ENCODE results near the gene EFCAB11.
A peak's percentile ranks its signal among the peaks of the same experiment; 100 is the strongest.

Gene EFCAB11, protein sequence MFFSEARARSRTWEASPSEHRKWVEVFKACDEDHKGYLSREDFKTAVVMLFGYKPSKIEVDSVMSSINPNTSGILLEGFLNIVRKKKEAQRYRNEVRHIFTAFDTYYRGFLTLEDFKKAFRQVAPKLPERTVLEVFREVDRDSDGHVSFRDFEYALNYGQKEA

DNA sequence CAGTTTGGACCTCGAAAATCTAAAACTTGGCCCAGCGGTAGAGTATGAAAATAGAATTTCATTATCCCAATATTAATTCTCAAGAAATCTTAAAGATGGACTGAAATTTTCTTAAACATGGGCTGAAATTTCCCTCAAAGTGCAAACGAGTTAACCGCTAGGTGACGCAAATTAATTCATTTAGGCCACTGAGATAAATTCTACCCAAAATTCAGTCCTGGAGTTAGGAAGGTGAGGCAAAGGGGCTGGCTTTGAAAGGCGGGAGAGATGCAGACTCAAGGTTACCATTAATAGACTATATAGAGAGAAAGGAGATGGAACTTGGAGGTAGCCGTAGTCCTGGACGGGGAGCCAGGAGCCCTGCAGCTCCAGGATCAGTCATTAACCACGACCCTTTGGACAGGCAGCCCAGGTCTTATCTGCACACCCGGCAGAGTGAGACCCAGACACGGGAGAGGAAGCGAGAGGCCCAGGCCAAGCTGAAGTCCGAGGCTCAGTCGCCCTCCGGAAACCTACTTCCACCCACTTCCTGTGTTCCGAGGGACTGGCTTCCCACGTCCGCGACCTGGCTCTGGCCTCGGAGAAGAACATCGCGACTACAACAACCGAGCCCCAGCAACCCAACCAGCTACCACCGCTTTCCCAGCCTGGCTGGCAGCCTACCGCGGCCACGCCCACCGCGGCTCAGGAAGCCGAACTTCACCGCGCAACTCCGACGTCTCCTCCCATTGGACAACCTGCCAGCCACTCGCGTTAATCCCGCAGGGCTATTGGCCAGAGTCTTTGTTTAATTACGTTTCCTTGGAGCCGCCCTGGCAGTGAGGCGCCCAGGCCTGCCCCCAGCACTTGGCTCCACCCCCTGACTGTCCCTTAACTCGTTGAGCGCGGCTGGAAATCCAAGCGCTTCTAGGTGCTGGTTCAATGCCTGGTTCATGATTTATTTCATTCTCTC is at the start of gene EFCAB11:
EFCAB11 (minus strand) TSS at position 661 of the 952 bp plus-strand sequence; CDS start at position 591, 70 bp downstream.
- DNase-seq (ENCODE audit: low spot score), result peak; percentile 96

DNA sequence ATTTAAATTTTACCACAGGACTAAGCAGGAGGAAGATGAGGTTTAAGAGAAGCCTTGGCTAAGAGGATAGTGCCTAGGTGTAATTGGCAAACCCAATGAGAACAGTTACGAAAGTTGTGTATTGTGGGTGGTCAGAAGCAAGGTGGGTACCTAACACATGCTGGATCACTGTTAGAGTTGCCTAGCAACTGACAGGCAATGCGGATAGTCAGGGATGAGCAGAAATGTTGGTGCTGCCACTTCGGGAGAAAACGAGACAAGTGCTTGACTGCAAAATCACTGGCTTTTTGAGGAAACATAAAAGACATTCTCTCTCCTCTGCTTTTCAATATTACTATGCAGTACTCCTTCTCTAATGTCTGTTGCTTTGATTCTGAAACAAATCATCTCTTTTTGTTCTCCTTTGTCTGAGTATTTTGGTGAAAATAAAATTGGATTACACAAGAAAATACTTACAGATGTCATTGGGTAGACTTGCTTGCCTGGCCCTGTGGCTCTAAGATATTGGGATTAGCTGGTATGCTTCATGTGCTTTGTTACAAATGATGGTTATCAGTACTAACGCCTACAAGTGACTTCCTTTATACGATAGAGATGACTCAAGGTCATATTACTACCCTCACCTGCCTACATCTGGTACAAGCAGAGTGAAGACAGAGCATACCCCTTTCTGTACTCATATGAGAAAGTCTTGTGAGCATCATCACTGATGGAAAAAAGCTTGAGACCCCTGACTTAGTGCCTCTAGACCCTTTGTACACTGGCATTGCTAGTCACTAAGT is 49.2 kb upstream of the EFCAB11 start:
- no peak for DNase-seq (ENCODE audit: low spot score)

DNA sequence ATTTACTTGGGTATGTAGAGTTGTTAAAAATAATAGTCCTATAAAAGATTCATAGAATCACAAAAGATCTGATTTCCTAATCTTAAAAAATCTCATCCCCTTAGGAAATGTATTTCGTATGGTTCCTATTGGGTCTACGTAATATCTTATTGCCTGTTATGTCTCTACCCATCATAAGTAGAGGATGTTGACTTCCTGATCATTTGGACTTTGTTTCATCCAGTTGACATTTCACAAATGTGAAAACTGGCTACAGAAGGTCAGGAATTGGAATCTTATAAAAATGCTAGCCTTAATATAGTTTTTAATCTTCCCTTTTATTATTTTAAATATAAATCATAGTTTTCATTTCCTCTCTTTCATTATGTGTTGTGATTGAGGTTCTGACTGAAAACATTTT is 46.4 kb upstream of the EFCAB11 start:
- DNase-seq (ENCODE audit: low spot score), result no peak

DNA sequence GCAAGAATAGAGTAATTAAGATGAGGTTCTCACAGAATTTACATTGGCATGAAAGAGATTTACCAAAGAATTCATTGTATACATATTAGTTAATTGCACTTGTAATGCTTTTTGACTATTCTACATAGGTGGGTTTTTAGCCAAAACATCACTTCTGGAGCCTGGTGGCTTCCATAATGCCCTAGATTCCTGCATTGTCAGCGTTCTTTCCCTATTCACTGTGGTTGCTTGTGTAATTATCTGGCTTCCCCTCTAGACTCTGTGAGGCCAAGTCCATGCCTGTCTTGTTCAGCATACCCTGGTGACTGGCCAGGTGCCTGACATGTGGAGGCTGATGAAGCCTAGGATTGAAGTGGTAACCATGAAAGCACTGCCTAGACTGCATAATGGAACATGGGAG is 42.4 kb upstream of the EFCAB11 start:
- DNase-seq (ENCODE audit: low spot score), result no peak

DNA sequence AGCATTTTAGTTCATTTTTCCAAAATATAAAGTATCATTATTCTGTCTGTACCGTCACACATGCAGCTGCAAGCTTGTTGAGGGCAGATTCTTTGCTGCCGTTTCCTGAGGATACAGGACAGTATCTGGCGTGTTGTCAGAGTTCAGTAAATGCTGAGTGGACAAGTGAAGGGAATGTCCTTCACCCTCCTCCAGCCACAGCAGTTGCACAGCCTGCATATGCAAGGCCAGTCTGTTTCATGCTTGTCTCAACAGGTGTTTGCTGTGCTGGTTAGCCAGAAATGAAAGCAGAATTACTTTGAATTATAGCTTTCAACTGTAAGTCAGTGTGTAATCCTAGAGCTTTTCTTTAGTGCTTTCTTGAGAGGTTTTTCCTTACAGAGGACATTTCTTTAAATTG is 37.7 kb upstream of the EFCAB11 start:
- no peak for DNase-seq (ENCODE audit: low spot score)

DNA sequence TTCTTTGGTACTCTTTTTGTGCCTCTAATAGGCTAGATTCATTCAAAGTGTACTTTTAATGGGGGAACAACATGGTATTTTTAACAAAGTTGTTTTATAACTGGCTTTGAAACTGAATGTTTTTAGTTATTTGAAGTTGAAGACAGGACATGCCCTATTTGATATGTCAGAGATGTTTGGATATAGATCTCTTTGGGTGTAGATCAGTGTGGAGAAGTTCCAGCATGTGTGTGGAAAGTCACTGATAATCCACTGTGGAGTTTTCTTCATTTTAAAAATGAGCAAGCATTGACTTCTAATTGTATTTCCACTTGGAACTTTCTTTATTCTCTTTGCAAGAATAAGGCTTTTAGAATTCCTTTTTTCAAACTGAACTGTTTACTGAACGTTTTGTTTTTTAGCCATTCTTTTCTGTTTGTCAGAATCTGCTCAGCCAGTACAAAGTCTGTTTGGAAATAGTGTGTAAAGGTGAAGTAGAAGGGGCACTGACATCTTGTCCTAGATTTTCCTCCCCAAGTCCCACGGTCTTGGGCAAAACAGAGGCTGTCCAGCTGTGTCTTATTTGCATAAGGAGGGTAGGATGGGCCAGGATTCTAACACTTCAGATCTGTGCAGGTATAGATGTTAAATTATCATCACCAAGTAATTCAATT is 36.2 kb upstream of the EFCAB11 start:
- no peak for DNase-seq (ENCODE audit: low spot score)

DNA sequence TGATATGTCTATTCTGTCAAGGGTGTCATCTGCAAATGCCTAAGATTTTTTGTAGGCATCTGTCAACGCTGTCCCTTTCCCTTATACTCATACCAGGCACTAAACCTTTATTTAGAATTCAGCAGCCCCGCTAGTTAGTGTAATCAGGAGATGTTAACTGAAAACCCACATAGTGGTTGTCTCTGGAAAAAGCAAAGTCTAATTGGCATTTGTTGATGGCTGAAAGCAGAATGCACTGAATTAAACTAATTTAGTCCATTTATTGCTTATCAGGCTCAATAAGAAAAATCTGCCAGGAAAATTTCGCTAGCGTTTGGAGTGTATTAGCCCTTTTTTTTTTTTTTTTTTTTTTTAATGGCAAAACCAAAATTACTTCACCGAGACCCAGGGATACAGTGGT is 35.7 kb upstream of the EFCAB11 start:
- no peak for DNase-seq (ENCODE audit: low spot score)

DNA sequence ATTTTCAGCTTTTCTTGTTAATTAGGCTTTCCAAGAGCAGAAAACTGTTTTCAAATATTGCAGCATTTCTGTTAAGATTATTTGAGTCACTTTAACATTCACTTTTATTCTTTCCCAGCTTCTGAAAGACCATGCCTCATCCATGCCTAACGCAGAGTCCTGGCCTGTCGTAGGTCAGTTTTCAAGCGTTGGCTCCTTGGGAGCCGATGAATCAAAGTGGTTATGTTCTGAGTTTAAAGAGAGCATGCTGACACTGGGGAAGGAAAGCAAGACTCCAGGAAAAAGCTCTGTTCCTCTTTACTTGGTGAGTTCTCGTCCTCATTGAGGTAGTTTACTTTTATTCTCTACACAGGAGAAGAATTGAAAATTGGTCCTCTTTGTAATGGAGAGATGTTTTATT is 34.3 kb upstream of the EFCAB11 start:
- DNase-seq (ENCODE audit: low spot score), result no peak

DNA sequence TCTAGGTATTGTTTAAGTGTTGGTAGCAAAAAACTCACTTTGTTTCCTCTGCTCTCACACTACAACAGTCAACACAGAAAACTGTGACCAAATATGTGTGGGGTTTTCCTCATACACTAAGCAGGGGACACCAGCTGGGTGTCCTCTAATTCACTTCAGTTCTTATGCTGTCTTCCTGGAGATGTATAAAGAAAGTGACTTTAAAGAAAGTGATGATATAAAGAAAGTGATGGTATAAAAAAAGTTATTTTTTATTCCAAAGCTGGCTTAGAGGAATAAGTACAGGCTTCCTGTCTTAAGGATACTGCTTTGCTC is 32.6 kb upstream of the EFCAB11 start:
- no peak for DNase-seq (ENCODE audit: low spot score)

DNA sequence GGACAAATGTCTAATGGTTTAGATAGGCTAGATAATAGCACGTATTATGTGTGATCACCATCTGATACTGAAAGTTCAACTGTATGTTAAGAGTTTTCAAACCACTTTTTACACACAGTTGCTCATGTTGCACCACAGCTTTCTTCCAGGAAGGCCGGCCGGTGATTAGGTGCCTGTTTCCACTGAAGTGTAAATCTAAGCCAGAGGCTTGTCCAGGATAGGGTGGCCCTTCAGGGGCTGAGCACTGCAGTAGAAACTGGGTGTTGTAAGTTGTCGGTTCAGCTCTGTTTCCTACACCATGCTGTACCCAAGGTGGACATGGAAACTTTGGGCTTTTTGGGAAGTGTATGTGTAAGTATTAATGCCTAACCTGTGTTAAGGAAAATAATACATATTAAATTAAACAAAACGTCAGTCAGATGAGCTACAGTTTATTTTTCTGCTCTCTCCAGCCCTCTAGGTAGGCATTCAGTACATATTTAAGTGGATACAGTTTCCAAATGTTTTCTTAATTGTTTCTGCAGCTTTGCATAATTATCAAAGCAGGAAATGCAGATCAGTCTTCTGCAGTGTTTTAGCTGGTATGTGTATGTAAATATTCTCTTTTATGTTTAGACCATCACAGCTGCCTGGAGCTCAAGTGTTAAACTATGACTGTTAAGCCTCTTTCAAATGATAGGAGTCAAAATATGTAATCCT is 32.1 kb upstream of the EFCAB11 start:
- no peak for DNase-seq (ENCODE audit: low spot score)

DNA sequence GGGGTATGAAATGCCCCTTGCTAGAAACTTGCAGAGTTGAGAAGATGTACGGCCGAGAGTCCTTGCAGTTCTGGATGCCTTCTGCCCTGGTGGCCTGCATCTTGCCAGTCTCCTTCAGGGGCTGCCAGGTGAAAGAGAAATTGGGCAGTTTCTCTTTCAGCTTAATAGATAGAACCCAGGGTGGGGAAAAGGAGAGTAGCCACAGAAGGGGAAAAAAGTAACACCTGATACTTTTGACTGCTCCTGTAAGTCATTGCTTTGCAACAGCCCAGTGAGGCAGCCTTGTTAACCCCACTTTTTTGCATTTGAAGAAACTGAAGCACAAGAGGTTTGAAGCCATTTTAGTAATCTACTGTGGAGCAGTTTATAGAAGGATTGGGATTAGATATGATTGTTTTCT is 28.8 kb upstream of the EFCAB11 start:
- no peak for DNase-seq (ENCODE audit: low spot score)

DNA sequence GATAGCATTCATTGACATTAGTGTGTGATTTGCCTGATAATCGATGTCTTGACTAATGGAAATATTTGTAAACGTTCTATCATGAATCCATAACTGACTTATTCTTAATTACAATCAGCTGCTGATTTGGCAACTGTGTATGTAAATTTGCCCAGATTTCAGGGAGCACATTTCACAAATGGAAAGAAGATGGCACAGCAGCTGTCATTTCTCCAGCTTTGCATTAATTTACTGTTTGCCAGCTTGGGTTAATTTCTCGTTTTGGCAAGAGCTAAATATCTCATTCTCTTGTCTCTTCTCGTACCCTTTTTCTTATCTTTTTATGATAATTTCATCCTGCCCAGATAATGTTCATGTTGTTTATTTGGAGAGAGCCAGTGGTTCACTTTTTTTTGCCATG is 24.1 kb upstream of the EFCAB11 start:
- DNase-seq (ENCODE audit: low spot score), result no peak

DNA sequence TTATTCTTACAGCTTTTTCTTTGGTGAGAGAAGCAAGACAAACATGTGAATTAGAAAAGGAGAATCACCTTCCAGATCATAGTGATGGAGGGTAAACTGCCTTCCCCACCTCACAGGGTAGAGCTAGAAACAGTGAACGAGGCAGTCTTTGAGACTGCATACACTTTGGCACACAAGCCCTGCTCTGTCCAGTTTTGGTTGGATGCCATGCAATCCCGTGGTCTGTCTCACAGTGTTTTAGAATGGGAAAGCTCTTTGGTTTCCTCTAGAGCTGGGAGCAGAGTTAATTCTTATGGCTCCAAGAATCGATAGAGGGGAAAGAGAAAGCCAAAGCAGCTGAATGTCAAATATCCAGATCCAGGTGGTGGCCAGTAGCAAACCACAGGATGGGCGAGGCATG is 23.1 kb upstream of the EFCAB11 start:
- DNase-seq (ENCODE audit: low spot score), result no peak

DNA sequence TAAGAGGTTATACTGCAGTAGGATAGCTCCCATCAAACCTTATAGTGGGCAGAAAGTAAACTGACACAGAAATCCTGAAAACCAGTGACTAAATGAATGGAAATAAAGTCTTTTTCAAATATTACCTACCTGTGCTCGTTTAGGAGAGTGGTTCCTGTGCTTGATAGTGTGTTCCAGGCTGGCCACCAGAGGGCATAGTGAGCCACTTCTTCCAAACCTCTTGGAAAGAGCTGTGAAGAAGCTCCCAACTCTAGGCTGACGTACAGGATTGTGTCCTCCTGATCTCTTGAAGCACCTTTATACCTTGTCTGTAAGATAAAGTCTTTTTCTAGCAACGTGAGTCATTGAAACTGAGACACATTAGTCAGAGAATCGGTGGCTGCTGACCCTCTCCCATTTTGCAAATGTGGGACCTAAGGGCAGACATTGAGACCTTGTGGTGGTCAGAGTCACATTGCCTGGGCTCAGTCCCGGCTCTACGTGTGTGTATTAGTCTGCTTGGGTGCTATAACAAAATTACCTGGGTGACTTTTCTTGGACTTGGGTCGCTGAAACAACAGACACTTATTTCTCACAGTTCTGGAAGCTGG is 18.8 kb upstream of the EFCAB11 start:
- peak; percentile 79 for DNase-seq (ENCODE audit: low spot score)

DNA sequence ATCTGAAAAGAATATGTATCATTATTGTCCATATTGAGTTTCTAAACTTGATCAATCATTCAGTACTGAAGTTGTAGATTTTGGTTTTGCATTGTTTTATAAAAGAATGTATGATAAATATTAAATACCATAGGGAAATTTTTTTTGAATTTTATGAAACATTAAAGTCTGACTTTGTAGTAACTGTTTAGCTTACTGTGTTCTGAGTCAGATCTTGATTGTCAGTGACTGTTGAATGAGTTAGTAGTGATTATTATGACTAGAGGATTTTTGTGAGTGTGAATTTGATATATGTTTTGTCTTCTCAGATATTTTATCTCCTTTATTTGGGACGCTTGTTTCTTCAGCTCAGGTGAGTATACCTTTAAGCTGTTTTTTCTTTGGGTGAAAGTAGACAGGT is 11.3 kb upstream of the EFCAB11 start:
- no peak for DNase-seq (ENCODE audit: low spot score)

DNA sequence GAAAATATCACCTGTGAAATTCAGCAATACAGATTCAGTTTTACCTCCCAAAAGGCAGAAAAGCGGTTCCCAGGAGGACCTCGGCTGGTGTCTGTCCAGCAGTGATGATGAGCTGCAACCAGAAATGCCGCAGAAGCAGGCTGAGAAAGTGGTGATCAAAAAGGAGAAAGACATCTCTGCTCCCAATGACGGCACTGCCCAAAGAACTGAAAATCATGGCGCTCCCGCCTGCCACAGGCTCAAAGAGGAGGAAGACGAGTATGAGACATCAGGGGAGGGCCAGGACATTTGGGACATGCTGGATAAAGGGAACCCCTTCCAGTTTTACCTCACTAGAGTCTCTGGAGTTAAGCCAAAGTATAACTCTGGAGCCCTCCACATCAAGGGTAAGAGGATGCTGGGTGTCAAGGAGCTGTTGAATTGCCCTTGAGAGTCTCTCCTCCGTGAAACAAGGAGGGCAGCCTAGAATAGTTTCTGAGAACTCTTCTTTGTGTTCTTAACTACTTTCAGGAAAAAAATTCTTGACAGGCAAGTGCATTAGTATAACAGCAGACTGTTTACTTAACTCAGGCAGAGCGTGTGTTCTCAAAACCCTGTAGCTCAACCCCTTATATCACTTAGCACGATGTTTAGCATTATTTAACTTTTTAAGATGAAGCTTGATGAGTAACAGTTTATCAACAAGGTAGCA is 8.9 kb upstream of the EFCAB11 start:
- DNase-seq (ENCODE audit: low spot score), result no peak

DNA sequence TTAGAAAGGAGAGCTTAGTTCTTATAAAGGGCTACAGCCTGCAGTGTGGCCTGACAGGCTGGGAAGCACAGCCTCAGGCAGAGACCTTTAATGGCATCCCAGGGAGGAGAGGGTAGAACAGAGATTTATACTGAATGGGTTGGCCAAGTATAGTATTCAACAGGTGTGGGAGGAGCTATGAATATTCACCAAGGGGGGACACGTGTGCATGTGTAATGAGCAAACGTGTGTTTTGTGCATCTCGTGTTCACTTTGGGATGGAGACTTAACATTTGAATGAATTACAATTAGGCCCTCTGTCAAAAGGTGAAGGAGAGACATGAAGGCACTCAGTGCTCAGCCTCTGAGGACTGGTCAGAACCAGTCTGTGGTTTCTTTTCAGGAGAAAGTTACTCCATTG is 6.4 kb upstream of the EFCAB11 start:
- no peak for DNase-seq (ENCODE audit: low spot score)

DNA sequence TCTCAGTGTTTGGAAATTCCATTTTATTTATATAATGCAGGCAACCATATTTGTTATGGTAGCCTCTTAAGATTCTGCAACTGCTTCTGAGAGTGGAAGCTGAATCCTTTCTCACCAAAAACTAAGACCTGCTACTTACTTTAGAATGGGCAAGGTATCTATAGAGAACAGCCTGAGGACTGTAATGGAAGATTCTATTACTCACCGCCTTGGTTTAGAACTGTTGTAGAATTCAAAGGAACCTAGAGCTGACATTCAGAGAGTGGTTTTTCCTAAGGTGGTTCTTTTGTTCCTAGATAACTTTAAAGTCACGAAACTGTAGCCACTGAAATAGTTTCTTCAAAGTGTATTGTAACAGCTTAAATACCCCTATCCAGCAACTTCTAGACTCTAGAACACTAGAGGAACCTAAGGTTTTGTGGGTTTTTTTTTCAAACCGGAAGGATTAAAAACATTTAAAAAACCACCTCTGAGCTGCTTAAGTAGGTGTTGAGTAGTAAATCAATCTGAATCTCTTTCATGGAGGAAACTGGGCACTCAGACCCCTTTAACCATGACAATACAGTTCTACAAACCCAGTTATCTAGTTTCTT is 5.4 kb upstream of the EFCAB11 start:
- no peak for DNase-seq (ENCODE audit: low spot score)

DNA sequence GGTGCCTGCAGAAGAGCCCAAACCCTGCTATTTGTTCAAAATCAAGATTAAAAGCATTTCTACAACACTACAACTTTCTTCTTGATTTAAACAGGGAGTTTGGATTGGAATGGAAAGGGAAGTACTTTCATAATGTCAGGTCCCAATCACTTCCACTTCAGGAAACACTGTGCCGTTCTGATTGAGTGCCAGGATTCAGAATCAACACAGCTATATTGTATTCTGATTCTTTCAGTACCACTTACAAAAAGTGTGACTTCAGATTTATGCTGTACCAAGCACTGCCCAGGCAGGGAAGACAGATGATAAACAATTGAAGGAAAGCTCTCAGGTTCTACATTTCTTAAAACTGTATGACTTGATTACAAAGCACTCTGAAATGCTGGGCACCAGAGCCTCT is 4.4 kb upstream of the EFCAB11 start:
- DNase-seq (ENCODE audit: low spot score), result no peak

DNA sequence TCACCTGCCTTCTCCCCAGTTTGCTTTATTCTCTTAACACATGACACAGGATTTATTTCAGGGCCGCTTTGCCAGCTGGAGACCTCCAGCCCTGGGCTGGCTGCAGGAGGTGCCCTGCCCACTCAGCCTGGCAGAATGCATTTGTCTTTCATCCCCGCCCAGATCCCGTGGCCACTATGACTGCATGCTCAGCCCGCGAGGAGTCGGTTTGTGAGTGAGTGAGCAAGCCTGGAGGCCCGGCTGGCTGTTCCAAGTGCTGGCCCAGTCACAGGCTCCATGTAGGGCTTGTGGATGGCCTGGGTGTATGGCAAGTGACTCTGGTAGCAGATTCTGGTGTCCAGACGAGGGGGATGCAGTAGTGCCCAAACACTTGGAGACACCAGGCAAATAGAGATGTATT is 3.3 kb upstream of the EFCAB11 start:
- DNase-seq (ENCODE audit: low spot score), result no peak

DNA sequence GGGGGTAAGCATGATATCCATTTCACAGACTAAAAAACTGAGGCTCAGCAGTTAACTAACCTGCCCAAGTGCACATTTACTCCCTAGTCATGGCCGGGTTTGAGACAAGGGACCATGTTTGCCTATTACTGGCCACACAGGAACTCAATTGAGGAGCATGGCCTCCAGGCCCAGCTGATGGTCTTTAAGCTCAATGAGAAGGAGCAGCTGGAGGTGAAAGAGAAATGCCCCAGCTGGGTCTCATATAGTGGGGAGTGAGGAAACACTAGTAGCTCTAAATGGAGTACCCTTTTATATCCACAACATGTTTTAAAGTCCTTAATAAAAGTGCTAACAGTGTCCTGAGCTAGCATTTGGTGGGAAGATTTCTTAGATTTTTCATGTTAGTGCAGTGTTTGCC is 2.8 kb upstream of the EFCAB11 start:
- DNase-seq (ENCODE audit: low spot score), result no peak

Data from GM03348 (cell line).